Fibroblast of villous mesenchyme (primary cell): ENCODE data around the gene BACE1-AS. TPM values are rescaled to one million over a fixed set of nuclear protein-coding genes. Genes with fewer than 3 reads are reported as not detected.
A peak's percentile ranks its signal among the peaks of the same experiment; 100 is the strongest.

Source experiments
- DNase-seq: peaks from one replicate; pipeline ENCODE4 v3.0.0-alpha.2; 2010; ENCODE audit warnings: low read depth
- H3K4me3 ChIP-seq: 2 replicates; pipeline ENCODE4 v1.5.1; 2011; ENCODE audit warnings: low read depth, mild to moderate bottlenecking, low read length
- total RNA-seq: library from RNA; depleted of rRNA; stranded (reverse); fragments of >200 nt; gene quantifications from 2 replicates; pipeline ENCODE4 v1.2.3, GENCODE V29; 2012
- TF ChIP-seq, protein P1 (sequence below): IDR thresholded peaks from 2 replicates; pipeline ENCODE4 v1.5.1; 2012; ENCODE audit warnings: low read depth, mild to moderate bottlenecking, low read length; ENCODE audit not compliant: insufficient read depth

Gene BACE1-AS
- total RNA-seq, 1 donor, result 3.5 TPM

DNA sequence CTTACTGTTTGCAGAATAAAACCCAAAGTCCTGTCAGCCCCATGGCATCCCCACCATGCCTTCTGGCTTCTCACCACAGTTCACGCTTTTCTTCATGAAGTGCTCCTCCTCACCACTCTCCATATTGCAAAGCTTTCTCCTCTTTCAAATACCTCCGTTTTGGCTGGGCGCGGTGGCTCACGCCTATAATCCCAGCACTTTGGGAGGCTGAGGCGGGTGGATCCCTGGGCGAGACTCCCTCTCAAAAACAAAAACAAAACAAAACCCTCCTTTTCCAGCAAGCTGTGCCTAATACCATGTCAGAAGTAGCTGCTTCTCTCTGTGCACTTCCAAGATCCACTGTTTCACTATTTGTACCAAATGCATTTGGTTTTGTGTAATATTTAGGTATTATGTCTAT is 18.2 kb downstream of the BACE1-AS start:
- no peak overlapping the region for H3K4me3 ChIP-seq
- TF ChIP-seq, protein P1, sequence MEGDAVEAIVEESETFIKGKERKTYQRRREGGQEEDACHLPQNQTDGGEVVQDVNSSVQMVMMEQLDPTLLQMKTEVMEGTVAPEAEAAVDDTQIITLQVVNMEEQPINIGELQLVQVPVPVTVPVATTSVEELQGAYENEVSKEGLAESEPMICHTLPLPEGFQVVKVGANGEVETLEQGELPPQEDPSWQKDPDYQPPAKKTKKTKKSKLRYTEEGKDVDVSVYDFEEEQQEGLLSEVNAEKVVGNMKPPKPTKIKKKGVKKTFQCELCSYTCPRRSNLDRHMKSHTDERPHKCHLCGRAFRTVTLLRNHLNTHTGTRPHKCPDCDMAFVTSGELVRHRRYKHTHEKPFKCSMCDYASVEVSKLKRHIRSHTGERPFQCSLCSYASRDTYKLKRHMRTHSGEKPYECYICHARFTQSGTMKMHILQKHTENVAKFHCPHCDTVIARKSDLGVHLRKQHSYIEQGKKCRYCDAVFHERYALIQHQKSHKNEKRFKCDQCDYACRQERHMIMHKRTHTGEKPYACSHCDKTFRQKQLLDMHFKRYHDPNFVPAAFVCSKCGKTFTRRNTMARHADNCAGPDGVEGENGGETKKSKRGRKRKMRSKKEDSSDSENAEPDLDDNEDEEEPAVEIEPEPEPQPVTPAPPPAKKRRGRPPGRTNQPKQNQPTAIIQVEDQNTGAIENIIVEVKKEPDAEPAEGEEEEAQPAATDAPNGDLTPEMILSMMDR, result no peak
- no peak for DNase-seq

DNA sequence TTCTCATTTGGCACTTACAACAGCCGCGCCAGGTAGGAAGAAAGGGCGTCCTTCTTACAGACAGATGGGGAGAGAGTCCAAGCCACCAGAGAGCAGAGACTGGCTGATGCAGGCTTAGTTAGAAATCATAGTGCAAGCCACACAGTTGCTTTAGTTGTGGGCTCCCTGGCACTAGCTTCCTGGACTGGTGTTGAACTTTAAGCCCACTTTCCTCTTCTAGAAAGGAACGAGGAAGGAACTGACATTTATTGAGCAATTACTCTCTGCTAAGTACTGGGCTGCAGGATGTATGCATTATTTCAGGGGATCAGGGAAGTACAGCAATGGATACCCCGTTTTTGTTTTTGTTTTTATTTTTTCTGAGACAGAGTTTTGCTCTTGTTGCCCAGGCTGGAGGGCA is 21.9 kb downstream of the BACE1-AS start:
- no peak for DNase-seq
- H3K4me3 ChIP-seq, result no peak overlapping the region
- TF ChIP-seq, protein P1, result no peak

DNA sequence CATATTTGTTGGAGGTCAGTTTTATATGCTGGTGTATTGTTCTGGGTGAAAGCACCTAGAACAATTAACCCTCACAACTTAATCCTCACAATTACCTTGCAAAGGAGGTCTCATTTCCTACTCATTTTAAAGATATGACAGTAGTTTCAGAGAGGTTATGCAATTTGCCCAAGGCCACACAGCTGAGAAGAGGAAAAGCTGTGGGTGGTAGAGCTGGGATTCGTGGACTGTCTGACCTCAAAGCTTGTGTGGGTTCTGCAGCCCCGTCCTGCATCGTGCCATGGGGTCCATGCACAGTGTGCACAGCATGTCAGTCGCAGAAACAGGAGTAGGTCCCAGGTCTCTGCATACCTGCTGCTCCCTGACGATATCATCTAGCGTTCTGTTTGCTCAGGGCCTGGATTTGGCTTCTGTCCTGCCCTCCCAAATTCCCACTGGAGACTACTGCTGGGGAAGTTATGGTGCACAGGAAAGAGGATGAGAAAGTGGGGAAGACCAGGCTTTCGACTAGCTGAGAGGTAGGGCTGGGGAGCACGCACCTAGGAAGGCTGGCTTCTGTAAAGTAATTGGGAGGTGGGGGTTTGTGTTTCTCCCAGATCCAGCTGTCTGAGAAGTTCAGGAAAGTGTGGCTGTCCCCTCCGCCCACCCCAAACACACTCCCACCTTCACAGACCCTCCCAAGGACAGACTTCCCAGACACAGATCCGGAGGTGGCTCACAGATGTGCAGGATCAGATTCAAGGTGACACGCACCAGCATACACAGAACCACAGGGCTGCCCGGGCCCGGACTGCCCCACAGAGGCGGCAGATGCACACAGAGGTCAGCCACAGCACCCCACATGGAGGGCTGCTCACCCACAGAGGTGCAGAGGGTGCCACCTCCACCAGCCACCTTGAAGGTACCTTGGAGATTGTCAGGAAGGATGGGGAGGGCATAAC is 23.0 kb downstream of the BACE1-AS start:
- DNase-seq, result no peak
- TF ChIP-seq, protein P1, result no peak
- H3K4me3 ChIP-seq, result peak overlapping the region; percentile 82

DNA sequence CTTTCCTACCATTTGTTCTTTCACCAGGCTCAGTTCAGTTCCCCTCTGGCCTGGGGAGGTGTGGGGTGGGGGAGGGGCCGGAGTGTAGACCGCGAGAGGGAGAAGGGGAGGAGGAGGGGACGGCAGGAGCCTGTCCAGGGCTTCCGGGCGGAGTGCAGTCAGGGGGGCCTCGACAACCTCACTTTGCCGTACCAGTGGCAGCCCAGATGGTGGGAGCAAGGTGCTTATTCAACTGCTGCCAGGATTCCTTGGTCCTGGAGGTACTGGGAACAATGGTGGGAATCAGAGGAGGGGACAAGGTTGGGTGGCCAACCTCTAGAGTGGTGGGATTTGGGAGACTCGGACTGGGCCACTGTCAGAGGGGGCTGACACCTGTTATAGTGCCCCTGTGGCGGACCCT is 23.7 kb downstream of the BACE1-AS start:
- peak overlapping the region; percentile 82 for H3K4me3 ChIP-seq
- TF ChIP-seq, protein P1, result no peak
- DNase-seq, result no peak

DNA sequence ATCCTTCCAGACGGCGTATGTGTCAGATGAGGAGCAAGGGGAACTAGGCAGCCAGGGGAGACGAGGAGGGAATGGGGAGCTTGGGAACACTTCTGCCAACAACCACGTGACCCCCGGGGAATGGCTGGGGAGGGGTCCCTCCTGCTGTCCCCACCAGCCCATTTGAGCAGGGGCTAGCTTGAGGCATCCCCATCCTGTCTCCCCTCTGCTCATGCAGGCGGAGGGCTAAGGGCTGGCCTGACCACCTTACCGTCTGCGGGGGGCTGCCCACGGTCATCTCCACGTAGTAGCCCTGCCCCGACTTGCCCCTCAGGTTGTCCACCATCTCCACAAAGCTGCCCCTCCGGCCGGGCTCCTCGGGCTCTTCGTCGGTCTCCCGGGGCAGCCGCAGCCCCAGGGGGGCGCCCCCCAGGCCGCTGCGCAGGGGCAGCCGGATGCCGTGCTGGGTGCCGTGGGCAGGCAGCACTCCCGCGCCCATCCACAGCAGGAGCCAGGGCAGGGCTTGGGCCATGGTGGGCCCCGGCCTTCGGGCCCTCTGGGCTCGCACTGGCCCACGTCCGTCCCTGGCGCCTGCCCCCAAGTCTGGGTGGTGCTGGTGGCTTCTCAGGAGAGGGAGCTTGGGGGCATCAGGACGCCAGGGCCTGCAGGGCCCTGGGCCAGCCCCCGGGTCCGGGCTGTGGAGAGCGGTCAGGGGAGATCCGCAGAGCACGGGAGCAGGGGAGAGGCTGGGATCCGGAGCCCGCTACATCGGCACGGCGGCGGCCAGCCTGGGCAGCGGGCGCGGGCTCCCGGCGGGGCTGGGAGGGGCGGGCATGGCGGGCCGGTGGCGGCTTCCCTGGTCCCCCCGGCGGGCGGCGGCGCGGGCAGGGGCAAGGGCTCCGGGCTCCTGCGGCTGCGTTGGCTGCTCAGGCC is 24.4 kb downstream of the BACE1-AS start:
- peak overlapping the region; percentile 82 for H3K4me3 ChIP-seq
- DNase-seq, result no peak
- TF ChIP-seq, protein P1, result no peak

DNA sequence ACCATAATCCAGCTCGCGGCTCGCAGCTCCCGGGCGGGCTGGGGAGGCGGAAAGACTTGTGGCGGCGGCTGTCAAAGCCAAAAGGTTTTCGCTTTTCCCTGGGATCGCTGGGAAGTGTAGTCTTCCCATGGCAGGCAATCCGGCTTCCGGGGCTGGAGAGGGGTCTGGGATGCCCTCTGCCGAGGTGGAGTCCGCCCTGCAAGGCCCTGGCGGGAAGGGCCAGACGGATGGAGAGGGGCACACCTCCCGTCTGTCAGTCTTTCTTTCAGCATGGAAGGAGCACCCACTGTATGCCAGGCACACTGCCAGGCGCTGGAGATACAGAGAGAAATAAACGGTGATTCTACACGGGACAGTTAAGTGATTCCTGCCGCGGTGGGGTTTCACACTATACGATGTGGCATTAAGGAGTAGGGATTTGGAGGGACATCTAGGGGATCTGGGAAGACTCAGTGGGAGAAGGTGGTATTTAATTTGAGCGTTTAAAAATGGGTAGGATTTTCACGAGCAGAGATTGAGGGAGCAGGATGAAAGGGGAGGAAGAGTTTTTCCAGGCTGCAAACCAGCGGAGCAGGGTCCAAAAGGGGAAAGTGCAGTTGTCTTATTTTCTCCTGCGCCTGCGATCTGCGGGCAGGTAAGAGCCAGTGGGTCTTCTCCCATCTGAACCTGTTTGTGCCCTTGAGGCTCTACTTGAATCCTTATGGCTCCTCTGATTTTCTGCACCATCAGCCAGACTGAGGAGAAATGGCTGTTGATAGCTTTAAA is 25.2 kb downstream of the BACE1-AS start, which contains the start of gene BACE1:
TSS of gene BACE1 (minus strand) at position 60 of the 765 bp plus-strand sequence. CDS start 461 bp downstream, outside the sequence.
- peak within 1 kb of the TSS; percentile 82 for H3K4me3 ChIP-seq
- TF ChIP-seq, protein P1, result peak; percentile 58
- DNase-seq, result peak; percentile 85
